CD4-positive, alpha-beta T cell treated with Interleukin-21 for 1 hour (primary cell): Measurements from ENCODE around the gene LRRC43.
"Not testable (repeated sequence)": the region's sequence is repeated elsewhere in the genome, so short reads cannot be mapped to it uniquely, and the experiment has no call there.

Experiments
- DNase-seq: peaks from one replicate; pipeline ENCODE4 v3.0.0-alpha.2; 2020

LRRC43 gene

DNA sequence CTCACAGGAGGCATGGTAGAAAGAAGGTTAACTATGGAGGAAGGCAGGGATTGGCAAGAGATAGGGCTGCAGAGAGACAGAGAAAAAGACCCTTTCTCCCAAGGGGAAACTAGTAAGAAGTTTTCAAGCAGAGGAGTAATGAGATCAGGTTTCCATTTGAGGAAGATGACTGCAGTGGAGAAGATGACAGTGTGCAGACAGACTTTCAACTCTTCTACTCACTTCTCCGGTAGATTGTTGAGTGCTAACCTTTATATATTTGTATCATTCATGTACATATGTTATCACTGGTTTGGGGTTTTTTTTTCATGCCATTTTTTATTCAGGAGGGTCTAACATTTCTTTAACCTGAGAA is 14.7 kb downstream of the LRRC43 start:
- DNase-seq = no peak

DNA sequence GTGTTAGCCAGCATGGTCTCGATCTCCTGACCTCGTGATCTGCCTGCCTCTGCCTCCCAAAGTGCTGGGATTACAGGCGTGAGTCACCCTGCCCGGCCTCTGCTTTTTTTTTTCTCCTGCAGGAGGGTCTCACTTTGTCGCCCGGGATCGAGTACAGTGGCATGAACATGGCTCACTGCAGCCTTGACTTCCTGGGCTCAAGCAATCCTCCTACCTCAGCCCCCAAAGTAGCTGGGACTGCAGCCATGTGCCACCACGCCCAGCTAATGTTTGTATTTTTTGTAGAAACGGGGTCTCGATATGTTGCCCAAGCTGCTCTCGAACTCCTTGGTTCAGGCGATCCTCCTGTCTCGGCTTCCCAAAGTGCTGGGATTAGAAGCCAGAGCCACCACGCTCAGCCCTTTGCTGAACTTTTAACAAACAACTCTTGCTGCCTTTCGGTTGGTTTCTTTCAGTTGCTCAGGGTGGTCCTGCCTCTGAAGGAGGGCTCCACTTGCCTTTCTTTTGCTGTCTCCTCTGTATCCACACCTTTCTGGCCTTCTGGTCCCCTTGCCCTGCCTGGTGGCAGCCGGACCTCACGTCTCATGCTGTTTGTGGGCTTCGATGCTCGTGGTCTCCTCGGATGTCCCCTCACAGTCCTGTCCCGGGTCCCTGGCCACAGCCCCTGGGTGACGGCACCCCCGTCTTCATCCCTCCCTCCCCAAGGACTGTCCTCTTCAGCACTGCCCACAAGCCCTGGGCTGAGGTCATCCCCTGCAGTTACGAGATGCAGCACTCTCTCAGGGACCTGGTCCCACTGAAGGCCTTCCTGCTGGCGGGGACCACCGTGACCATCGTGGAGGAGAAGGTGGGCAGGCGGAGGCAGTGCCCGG is 16.8 kb downstream of the LRRC43 start:
- no peak for DNase-seq

DNA sequence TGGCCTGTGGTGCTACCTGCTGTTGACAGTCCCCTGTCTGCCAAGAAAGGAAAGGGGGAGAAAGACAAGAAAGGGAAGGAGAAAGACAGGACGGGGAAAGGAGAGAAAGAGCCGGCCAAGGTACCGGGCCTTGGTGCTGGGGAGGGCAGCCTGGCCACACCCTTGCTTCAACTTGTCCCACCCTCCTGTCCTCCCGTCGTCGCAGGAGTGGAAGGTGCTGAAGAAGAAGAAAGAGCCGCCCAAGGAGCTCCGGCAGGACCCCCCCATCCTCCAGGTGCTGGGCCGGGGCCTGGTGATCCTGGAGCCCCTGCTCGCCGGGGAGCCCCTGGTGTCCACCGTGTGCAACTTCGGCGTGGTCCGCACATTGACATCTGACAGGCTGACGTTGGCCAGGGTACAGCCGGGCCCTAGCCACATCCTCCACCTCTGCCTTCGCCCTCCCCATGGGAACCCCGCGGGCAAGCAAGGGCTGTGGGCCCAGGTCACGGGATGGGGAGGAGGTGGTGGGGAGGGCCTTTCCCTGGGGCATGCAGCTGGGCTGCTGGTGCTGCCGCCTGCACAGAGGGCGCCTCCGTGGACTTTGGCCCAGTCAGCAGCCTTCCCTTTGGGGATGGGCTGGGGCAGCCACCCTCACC is 17.7 kb downstream of the LRRC43 start:
- no peak for DNase-seq

DNA sequence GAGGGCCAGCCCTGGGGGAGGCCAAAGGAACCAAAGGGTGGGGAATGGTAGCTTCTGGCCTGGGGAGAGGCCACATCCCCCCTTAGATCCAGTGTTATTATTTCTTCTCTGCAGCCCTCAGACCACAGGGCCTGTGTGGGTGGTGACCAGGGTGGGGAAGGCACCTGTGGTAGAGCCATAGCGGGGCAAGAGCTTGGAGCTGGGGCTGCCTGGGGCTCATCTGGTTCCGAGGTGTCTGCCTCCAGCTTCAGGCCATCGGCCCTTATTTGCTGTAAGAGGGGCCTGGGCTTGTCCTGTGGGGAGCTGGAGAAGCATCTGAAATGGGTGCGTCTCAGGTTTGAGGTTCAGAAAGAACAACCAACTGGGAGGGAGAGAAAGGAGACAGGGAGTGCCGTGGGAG is 18.5 kb downstream of the LRRC43 start:
- DNase-seq = no peak

DNA sequence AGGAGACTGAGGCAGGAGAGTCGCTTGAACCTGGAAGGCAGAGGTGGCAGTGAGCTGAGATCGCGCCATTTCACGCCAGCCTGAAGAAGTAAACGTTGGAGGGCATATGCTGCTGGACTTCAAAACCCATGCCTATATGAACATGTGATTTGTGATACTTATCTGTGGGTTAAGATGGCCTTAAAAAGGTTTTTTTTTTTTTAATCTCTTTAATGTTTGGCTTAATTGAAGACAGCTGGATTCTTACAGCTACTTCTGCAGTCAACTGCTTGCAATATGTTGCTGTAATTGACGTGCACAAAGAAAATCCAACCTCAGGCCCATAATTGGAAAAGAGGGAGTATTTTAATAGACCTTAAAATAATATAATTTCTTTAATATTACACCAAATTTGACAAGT is 19.1 kb downstream of the LRRC43 start:
- DNase-seq = no peak

DNA sequence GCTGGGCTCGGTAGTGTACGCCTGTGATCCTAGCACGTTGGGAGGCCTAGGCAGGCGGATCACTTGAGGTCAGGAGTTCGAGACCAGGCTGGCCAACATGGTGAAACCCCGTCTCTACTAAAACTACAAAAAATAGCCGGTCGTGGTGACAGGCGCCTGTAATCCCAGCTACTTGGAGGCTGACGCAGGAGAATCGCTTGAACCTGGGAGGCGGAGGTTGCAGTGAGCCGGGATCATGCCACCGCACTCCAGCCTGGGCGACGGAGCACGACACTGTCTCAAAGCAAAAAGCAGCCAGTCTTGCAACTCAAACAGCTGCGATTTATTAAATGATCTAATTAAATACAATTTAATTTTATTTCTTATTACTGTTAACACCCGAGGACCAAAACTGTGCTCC is 19.9 kb downstream of the LRRC43 start:
- not testable (repeated sequence) for DNase-seq

DNA sequence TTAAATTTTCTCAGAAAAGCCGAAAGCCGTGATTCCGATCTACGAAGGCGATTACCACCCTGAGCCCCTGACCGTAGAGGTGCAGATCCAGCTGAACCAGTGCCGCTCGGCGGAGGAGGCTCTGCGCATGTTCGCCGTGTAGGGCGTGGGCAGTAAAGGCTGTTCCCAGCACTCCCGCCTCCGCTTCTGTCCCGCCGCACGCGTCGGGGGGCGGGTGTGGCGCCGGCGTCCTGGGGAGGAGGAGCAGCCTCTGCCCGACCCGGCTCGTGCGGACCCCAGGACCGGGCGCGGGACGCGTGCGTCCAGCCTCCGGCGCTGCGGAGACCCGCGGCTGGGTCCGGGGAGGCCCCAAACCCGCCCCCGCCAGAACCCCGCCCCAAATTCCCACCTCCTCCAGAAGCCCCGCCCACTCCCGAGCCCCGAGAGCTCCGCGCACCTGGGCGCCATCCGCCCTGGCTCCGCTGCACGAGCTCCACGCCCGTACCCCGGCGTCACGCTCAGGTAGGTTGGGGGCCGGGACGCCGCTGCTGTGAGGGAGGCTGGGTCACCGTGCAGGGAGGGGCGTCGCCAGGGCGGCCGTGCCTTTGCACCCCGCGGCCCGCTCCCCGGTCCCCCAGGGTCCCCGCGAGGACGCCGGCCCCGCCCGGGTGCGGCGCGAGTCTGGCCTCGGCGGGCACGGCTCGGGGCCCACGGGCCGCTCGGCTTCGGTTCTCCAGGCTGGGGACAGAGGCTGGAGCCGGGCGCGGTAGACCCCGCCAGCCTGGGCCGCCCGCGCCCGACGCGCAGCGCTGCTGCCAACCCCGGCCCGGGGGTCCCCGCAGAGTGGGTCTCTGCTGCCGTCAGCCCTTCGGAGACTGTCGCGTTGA is 20.6 kb downstream of the LRRC43 start, which contains the start of gene B3GNT4:
Gene B3GNT4, plus strand, starts transcription at position 409 of the 866 bp plus-strand sequence. CDS start 910 bp downstream, outside the sequence.
- peak; percentile 78 for DNase-seq

DNA sequence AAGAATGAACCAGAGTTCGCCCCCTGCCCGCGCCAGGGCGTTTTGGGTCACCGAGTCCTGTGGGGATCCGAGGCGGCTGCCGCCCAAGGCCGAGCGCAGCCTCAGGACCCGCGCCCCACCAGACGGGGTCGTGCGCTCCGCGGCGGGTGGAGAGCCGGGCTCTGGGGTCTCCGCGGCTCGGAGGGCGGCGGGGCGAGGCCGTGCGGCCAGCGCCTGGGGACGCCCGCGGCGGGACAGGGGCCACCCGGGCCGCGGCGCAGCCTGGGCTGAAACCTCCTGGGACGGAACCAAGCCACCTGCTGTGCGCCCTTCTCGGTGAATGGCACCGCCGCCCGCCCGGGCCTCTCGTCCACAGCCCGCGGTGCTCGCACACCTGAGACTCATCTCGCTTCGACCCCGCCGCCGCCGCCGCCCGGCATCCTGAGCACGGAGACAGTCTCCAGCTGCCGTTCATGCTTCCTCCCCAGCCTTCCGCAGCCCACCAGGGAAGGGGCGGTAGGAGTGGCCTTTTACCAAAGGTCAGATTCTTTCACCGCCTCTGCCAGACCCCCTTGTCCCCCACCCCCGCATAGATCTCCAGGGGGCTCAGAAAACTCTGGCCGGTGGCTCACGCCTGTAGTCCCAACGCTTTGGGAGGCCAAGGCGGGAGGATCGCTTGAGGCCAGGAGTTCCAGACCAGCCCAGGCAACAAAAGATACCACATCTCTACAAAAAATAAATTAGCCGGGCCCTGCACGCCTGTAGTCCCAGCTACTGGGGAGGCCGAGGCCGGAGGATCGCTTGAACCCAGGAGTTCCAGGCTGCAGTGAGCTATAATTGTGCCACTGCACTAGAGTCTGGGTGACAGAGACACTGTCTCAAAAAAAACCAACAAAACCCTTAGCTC is 21.5 kb downstream of the LRRC43 start:
- DNase-seq = no peak

DNA sequence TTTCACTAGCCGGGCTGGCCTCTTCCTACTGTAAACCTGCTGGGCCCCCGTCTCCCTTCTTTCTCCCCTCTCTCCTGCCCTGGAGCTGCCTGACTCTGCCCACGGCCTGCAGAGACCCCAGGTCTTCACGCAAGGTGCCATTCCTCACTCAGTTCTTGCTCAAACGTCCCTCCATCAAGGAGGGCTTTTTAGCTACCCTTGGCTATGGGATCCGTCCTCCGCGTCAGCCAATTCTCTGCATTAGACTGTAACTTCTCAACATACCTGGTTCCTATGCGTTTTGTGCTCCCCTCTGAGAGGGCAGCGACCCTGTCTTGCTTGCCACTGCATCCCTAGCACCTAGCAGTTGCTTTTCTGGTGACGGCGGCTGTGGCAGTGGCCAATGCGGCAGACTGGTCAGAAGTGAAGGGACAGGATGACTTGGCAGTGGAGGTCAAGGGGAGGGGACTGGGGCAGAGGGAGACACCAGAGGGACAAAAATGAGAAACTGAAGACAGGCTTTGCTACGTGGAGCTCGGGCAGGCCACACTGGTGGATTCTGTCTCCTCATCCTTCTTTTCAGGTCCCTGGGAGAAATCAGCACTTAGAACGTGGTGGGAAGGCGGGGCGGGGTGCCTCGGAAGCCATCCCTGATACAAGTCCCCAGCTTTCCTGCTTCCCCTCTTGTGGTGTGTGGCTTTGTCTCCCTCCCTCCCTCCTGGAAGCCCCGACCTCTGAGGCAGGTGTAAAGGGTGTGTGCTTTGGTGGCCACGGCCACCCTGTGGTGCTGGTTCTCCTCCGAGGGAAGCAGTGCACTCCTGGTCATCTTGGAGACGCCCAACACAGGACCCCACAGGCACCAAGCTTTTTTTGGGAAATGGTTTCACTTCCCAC is 22.4 kb downstream of the LRRC43 start:
- DNase-seq = no peak

DNA sequence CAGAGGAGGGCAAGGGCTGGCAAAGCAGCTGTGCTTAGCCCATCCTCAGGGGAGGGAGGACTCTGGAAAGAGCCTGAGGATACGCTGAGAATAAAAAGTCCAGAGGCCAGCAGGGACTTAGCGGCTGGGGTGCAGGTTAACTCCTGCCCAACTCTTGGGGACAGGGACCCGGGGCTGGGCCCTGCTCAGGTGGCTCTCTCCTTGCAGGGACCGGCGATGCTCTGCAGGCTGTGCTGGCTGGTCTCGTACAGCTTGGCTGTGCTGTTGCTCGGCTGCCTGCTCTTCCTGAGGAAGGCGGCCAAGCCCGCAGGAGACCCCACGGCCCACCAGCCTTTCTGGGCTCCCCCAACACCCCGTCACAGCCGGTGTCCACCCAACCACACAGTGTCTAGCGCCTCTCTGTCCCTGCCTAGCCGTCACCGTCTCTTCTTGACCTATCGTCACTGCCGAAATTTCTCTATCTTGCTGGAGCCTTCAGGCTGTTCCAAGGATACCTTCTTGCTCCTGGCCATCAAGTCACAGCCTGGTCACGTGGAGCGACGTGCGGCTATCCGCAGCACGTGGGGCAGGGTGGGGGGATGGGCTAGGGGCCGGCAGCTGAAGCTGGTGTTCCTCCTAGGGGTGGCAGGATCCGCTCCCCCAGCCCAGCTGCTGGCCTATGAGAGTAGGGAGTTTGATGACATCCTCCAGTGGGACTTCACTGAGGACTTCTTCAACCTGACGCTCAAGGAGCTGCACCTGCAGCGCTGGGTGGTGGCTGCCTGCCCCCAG is 23.4 kb downstream of the LRRC43 start:
- no peak for DNase-seq

DNA sequence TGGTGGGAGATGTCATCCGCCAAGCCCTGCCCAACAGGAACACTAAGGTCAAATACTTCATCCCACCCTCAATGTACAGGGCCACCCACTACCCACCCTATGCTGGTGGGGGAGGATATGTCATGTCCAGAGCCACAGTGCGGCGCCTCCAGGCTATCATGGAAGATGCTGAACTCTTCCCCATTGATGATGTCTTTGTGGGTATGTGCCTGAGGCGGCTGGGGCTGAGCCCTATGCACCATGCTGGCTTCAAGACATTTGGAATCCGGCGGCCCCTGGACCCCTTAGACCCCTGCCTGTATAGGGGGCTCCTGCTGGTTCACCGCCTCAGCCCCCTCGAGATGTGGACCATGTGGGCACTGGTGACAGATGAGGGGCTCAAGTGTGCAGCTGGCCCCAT is 24.1 kb downstream of the LRRC43 start:
- DNase-seq = no peak

DNA sequence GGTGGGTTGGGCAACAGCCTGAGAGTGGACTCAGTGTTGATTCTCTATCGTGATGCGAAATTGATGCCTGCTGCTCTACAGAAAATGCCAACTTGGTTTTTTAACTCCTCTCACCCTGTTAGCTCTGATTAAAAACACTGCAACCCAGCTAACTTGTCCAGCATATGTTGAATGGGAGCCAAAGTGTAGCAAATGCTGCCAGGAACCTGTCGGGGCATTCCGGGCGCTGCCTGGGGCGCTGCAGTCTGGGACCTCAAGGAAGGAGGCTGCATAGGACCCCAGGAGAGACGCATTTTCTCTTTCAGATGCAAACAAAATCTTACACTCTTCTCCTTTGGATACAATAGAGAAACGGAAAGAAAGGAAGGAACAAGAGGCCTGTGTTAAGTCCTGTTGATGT is 24.5 kb downstream of the LRRC43 start:
- DNase-seq = no peak

DNA sequence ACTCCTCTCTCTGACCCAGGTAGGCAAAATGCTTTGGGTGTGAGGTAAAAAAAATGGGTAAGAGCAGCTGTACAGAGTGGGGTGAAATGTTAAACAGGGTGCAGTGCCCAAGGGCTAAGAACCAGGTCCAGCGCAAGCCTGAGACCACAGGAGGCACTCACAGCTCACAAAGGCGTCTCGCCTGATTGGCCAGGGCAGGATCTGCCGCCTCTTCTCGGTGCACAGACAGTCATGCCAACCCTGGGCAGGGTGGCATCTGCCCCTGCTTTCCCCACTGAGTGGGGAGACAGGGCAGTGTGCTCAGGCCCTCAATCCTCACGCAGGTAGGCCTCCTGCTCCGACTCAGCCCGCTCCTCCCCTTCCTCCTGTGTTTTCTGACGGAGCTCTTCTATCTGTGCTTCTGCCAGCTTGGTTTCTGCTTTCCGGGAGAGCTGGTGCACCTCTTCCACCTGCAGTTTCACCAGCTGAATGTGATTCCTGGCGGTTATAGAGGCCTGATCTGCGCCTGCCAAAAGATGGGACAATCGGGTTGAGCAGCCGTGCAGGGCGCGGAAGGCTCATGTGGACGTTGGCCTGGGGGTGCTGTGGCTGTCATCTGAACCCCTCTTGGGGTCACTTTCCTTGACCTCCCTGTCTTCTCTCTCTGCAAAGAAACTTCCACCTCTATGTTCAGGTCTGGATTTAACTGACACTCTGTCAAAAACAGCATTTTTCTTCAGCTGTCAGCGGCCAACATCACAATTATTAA is 25.3 kb downstream of the LRRC43 start:
- no peak for DNase-seq

DNA sequence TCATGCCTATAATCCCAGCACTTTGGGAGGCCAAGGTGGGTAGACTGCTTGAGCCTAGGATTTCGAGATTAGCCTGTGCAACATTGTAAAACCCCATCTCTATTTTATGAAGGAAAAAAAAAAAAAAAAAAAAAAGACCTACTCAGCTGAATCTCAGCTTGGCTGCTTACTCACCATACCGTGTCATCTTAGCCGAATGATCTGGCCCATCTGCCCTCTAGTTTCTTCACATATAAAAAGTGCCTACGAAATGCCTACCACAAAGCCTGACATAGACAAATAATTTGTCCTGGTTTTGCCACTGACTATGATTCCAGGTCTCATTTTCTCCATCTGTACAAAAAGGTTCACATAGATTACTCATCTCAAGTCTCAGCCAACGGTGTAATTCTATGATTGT is 32.8 kb downstream of the LRRC43 start:
- no peak for DNase-seq

DNA sequence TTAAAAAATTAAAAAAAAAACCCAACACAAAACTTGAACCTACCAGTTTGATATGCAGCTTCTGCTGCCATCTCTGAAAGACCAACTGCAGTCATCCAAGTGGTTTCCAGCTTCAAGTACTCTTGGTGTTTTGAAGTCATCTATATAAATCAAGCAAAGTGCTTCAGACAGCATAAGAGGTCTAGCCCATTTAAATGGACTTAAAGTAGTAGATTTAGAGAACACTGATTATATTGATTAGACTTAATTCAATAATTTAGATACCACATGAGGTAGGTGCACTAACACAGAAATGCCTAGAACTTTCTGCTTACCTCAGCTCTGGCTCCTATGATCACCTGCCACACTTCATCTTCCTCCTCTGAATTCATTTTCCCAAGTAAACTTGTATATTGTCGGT is 33.5 kb downstream of the LRRC43 start:
- DNase-seq = no peak

DNA sequence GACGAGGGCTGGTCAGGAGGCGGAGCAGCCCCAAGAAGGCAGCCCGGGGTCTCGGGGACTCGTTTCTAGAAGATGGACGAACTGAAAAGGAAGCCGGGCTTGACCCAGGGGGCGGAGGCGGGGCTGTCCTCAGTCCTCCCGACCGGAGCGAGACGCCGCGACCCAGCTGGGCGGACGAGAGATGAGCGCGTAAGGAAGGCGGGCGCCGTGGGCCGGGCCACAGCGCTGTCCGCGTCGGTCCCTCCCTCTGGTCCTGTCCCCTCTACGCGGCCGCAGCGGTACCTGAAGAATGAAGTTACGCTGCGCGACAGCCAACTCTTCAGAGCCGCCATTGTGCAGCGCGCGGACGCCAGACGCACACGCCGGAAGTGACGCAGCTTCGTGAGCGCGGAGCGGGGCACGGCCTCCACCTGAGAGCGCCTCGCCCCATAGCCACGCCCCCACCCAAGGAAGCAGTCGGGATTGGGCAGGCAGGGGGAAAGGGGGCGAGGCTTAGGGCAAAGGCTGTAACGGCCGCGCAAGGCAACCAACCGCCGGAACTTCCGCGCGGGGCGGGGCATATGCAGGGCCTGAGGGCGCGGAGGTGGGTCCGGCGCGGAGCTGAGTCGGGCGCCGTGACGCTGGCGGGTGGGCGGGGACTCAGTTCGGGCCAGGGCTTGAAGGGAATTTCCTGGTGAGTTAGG is 42.9 kb downstream of the LRRC43 start, which contains the start of gene DIABLO:
Gene DIABLO, minus strand, starts transcription at position 370 of the 683 bp plus-strand sequence. Its CDS starts 38 bp downstream, at position 332.
- DNase-seq = peak; percentile 100

DNA sequence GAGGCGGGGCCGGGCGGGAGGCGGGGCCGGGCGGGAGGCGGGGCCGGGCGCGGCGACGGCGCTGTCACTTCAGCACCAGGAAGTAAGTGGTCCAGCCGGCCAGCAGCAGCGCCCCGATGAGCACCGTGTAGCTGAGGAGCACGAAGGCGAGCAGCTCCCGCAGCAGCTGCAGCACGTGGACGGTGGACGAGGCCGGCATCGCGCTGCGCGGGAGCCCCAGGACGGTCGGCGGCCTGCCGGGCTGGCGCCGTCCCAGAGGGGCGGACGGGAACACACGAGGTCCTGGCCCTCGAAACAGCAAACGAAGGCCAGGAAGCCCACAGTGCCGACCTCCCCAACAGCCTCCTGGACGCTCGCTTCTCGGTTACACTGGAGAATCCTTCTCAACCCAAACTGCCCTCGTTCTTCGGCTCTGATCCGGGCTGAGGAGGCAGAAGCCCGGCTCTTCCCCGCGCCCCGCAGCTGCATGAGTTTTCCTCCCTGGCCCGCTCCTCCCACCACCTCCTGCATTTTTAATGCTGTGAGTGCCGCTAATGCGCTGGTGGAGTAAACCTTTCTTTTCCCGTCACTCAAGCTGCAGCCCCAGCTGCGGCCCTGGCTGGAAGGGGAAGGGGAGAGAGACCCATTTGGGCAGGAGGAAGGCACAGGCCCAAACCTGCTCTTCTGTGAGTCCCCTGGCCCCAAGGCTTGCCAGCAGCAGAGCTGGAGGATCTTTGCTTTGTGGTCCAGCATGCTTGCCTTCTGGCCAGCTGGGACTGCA is 43.6 kb downstream of the LRRC43 start:
- no peak for DNase-seq

DNA sequence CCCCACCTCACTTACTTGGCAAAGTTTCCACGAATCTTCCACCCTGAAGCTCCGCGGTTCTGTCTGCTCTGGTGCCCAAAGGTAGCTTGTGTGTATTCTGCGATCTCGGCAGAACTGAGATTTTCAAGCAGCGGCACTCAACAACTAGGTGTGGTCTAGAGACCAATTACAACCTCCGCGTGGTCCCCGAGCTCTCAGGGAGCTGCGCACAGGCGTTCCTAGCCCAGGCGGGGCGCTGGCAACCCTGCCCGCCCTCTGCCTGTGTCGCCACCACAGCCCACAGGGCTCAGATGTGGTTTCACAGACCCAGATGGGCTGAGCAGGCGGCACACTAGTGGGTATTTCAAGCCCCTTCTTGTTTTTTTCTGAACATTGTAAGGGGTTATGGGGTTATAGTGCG is 44.4 kb downstream of the LRRC43 start:
- DNase-seq = peak; percentile 82
